ENCODE results near the gene MATN1. TPM values are rescaled to one million over a fixed set of nuclear protein-coding genes. Genes with fewer than 3 reads are reported as not detected.

MATN1 gene
- total RNA-seq, 2 donors from 2014 or later, result 0.31 to 1.1 TPM

- DNase-seq (ENCODE audit: low spot score) (no peak), ATAC-seq (no peak)
- Mint-ChIP-seq H3K36me3 (no peaks in the 10 kb centered on the region), H3K9me3 (no peaks in the 10 kb centered on the region), H3K4me3 (no peak overlapping the region), H3K4me1 (ENCODE audit: low read depth in 2 of 2) (peaks cover 0 to 5% of the 10 kb centered on the region in 2 donors), H3K27me3 (peaks cover 8 to 12% of the 10 kb centered on the region in 2 donors), H3K27ac (no peak overlapping the region)
Observed at GRCh38 chr1:30705698-30706097, 17.7 kb downstream of the MATN1 start.

GRCh38 chr1:30704765-30705509, 18.4 kb downstream of the MATN1 start:
- ATAC-seq (no peak), DNase-seq (ENCODE audit: low spot score) (no peak)
- Mint-ChIP-seq H3K4me1 (ENCODE audit: low read depth in 2 of 2) (peaks cover 0 to 5% of the 10 kb centered on the region in 2 donors), H3K36me3 (no peaks in the 10 kb centered on the region), H3K27me3 (peaks cover 8 to 9% of the 10 kb centered on the region in 2 donors), H3K9me3 (no peaks in the 10 kb centered on the region), H3K4me3 (no peak overlapping the region), H3K27ac (no peak overlapping the region)

- Mint-ChIP-seq H3K4me1 (ENCODE audit: low read depth in 2 of 2) (peaks cover 0 to 5% of the 10 kb centered on the region in 2 donors), H3K9me3 (no peaks in the 10 kb centered on the region), H3K36me3 (no peaks in the 10 kb centered on the region), H3K27ac (no peak overlapping the region), H3K27me3 (peaks cover 8% of the 10 kb centered on the region in 2 donors), H3K4me3 (no peak overlapping the region)
- ATAC-seq (no peak), DNase-seq (ENCODE audit: low spot score) (no peak)
Observed at GRCh38 chr1:30704271-30704670, 19.1 kb downstream of the MATN1 start.

GRCh38 chr1:30702823-30703222, 20.6 kb downstream of the MATN1 start:
- no peaks in the 10 kb centered on the region for H3K36me3 Mint-ChIP-seq

GRCh38 chr1:30701258-30701633, 22.1 kb downstream of the MATN1 start:
- H3K27me3 Mint-ChIP-seq, result peaks cover 0 to 4% of the 10 kb centered on the region in 2 donors
- H3K9me3 Mint-ChIP-seq, result no peaks in the 10 kb centered on the region
- ATAC-seq (peak in 1 of 2 donors; percentile 8), DNase-seq (ENCODE audit: low spot score) (no peak)
- no peaks in the 10 kb centered on the region for H3K4me1 Mint-ChIP-seq (ENCODE audit: low read depth in 2 of 2)
- H3K4me3 Mint-ChIP-seq, result no peak overlapping the region
- no peak overlapping the region for H3K27ac Mint-ChIP-seq
- no peaks in the 10 kb centered on the region for H3K36me3 Mint-ChIP-seq

More at GRCh38 chr1:30702823-30703222, 20.6 kb downstream of the MATN1 start:
- DNase-seq (ENCODE audit: low spot score) (no peak), ATAC-seq (no peak)
- H3K4me1 Mint-ChIP-seq (ENCODE audit: low read depth in 2 of 2), result no peaks in the 10 kb centered on the region
- H3K27me3 Mint-ChIP-seq, result peaks cover under 1 to 4% of the 10 kb centered on the region in 2 donors
- no peak overlapping the region for H3K4me3 Mint-ChIP-seq
- H3K9me3 Mint-ChIP-seq, result no peaks in the 10 kb centered on the region
- no peak overlapping the region for H3K27ac Mint-ChIP-seq

GRCh38 chr1:30700528-30701257, 22.7 kb downstream of the MATN1 start:
- Mint-ChIP-seq H3K4me3 (no peak overlapping the region), H3K36me3 (no peaks in the 10 kb centered on the region), H3K27ac (no peak overlapping the region), H3K9me3 (no peaks in the 10 kb centered on the region), H3K27me3 (peaks cover 0 to 2% of the 10 kb centered on the region in 2 donors), H3K4me1 (ENCODE audit: low read depth in 2 of 2) (no peaks in the 10 kb centered on the region)
- ATAC-seq, result no peak
- no peak for DNase-seq (ENCODE audit: low spot score)

GRCh38 chr1:30699762-30700161, 23.6 kb downstream of the MATN1 start:
- no peaks in the 10 kb centered on the region for H3K4me1 Mint-ChIP-seq (ENCODE audit: low read depth in 2 of 2)
- H3K36me3 Mint-ChIP-seq, result no peaks in the 10 kb centered on the region
- H3K9me3 Mint-ChIP-seq, result no peaks in the 10 kb centered on the region
- no peak overlapping the region for H3K4me3 Mint-ChIP-seq
- ATAC-seq (no peak), DNase-seq (ENCODE audit: low spot score) (no peak)
- no peak overlapping the region for H3K27ac Mint-ChIP-seq
- peaks cover 0 to 3% of the 10 kb centered on the region in 2 donors for H3K27me3 Mint-ChIP-seq

- no peak for ATAC-seq
- Mint-ChIP-seq H3K9me3 (no peaks in the 10 kb centered on the region), H3K4me1 (ENCODE audit: low read depth in 2 of 2) (no peaks in the 10 kb centered on the region), H3K4me3 (no peak overlapping the region), H3K27ac (no peak overlapping the region), H3K27me3 (peaks cover 0 to 3% of the 10 kb centered on the region in 2 donors), H3K36me3 (no peaks in the 10 kb centered on the region)
- no peak for DNase-seq (ENCODE audit: low spot score)
Observed at GRCh38 chr1:30698401-30698981, 24.9 kb downstream of the MATN1 start.

- Mint-ChIP-seq H3K36me3 (no peaks in the 10 kb centered on the region), H3K4me1 (ENCODE audit: low read depth in 2 of 2) (no peaks in the 10 kb centered on the region), H3K27ac (no peak overlapping the region), H3K27me3 (peaks cover 0 to 3% of the 10 kb centered on the region in 2 donors), H3K9me3 (no peaks in the 10 kb centered on the region), H3K4me3 (no peak overlapping the region)
- DNase-seq (ENCODE audit: low spot score), result no peak
- no peak for ATAC-seq
Observed at GRCh38 chr1:30697571-30698376, 25.6 kb downstream of the MATN1 start.

GRCh38 chr1:30696831-30697230, 26.6 kb downstream of the MATN1 start:
- Mint-ChIP-seq H3K4me1 (ENCODE audit: low read depth in 2 of 2) (no peaks in the 10 kb centered on the region), H3K9me3 (no peaks in the 10 kb centered on the region), H3K27me3 (peaks cover 0 to 6% of the 10 kb centered on the region in 2 donors), H3K36me3 (no peaks in the 10 kb centered on the region), H3K27ac (no peak overlapping the region), H3K4me3 (no peak overlapping the region)
- no peak for DNase-seq (ENCODE audit: low spot score)
- no peak for ATAC-seq

- no peak for DNase-seq (ENCODE audit: low spot score)
- H3K27me3 Mint-ChIP-seq, result peaks cover 0 to 8% of the 10 kb centered on the region in 2 donors
- H3K4me1 Mint-ChIP-seq (ENCODE audit: low read depth in 2 of 2), result no peaks in the 10 kb centered on the region
- no peak for ATAC-seq
- H3K4me3 Mint-ChIP-seq, result no peak overlapping the region
- no peak overlapping the region for H3K27ac Mint-ChIP-seq
- no peaks in the 10 kb centered on the region for H3K36me3 Mint-ChIP-seq
- H3K9me3 Mint-ChIP-seq, result no peaks in the 10 kb centered on the region
Observed at GRCh38 chr1:30695439-30695841, 27.9 kb downstream of the MATN1 start.

- Mint-ChIP-seq H3K36me3 (no peaks in the 10 kb centered on the region), H3K9me3 (no peaks in the 10 kb centered on the region), H3K4me3 (no peak overlapping the region), H3K4me1 (ENCODE audit: low read depth in 2 of 2) (no peaks in the 10 kb centered on the region), H3K27ac (no peak overlapping the region), H3K27me3 (peaks cover 0 to 12% of the 10 kb centered on the region in 2 donors)
- DNase-seq (ENCODE audit: low spot score) (no peak), ATAC-seq (no peak)
Observed at GRCh38 chr1:30694280-30695175, 28.9 kb downstream of the MATN1 start.

- no peaks in the 10 kb centered on the region for H3K9me3 Mint-ChIP-seq
- no peaks in the 10 kb centered on the region for H3K36me3 Mint-ChIP-seq
- peaks cover 0 to 12% of the 10 kb centered on the region in 2 donors for H3K27me3 Mint-ChIP-seq
- H3K27ac Mint-ChIP-seq, result no peak overlapping the region
- H3K4me3 Mint-ChIP-seq, result no peak overlapping the region
- ATAC-seq, result no peak
- DNase-seq (ENCODE audit: low spot score), result no peak
- H3K4me1 Mint-ChIP-seq (ENCODE audit: low read depth in 2 of 2), result no peaks in the 10 kb centered on the region
Observed at GRCh38 chr1:30693822-30694221, 29.6 kb downstream of the MATN1 start.

Measured in natural killer cell treated with Interleukin-12 subunit alpha and Interleukin-12 subunit beta and Interleukin-15 and Interleukin-18, amount 100 ng/mL, for 72 hours (primary cell).